MM.1S (cell line): ENCODE results near the gene OR52I2.

Experiments used
- EZH2phosphoT487 ChIP-seq: fragments of 300-600 bp; sonication (generic); IDR thresholded peaks from 2 replicates; pipeline ENCODE4 v1.6.1; 2018; ENCODE audit warnings: antibody characterized with exemption, low read length
- TF ChIP-seq, protein P1 (sequence below): fragments of 300-600 bp; sonication (generic); IDR thresholded peaks from 2 replicates; pipeline ENCODE4 v1.5.1; 2016; ENCODE audit warnings: antibody characterized with exemption, low read length, mixed read lengths

DNA sequence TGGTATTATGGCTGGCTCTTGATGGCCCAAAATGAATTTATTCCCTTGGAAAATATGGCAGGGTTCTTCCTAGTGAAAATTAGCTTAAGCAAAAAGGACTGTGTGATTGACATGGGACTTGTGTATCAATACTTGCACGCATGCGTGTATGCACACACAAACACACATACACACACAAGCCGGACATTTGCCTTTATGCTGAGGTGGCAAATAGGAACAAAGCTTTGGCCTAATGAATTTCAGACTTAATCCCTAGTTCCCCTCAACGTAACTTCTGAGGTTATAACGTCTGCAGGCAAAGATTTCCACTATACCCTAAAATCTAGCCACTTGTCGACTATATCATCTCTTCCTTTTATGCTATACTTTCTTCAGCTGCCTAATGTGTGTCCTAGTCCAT lies 2.9 kb upstream of the OR52I2 start:
- TF ChIP-seq, protein P1, sequence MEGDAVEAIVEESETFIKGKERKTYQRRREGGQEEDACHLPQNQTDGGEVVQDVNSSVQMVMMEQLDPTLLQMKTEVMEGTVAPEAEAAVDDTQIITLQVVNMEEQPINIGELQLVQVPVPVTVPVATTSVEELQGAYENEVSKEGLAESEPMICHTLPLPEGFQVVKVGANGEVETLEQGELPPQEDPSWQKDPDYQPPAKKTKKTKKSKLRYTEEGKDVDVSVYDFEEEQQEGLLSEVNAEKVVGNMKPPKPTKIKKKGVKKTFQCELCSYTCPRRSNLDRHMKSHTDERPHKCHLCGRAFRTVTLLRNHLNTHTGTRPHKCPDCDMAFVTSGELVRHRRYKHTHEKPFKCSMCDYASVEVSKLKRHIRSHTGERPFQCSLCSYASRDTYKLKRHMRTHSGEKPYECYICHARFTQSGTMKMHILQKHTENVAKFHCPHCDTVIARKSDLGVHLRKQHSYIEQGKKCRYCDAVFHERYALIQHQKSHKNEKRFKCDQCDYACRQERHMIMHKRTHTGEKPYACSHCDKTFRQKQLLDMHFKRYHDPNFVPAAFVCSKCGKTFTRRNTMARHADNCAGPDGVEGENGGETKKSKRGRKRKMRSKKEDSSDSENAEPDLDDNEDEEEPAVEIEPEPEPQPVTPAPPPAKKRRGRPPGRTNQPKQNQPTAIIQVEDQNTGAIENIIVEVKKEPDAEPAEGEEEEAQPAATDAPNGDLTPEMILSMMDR: no peak
- TF ChIP-seq EZH2phosphoT487: no peak
